DOHH2 (cell line): ENCODE measurements around the gene MLLT3.

ENCODE experiments used
- CTCF ChIP-seq: fragments of 200-600 bp; sonication (generic); IDR thresholded peaks from one replicate; pipeline ENCODE4 v1.5.1; 2014; ENCODE audit warnings: antibody characterized with exemption, mild to moderate bottlenecking, low read depth, low read length; ENCODE audit not compliant: poor library complexity, severe bottlenecking
- EZH2phosphoT487 ChIP-seq: fragments of 200-600 bp; sonication (generic); IDR thresholded peaks from 2 replicates; pipeline ENCODE4 v1.6.1; 2017; ENCODE audit warnings: borderline replicate concordance, mild to moderate bottlenecking, antibody characterized with exemption, low read length, moderate library complexity, mixed read lengths

DNA sequence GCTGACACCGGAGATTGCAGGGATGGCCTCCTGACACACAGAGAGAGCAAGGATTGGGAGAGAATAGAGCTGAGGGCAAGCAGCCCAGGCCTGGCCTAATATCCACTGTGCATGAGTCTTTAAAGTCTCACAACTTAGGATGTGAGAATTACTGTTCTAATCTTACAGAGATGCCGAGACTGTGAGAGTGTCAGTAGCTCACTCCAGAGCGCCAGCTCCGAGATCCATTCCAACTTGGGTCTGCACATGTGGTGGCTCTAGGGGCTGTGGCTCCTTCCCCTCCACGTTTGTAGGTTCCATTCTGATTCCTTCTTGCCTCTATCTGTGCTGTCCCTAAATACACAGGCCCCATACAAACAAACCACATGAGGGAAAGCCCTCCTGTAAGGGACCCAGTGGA, 304.6 kb downstream of the MLLT3 start:
- TF ChIP-seq CTCF (no peak), EZH2phosphoT487 (no peak)
